ENCODE results near the gene IFRD1.
A peak's percentile ranks its signal among the peaks of the same experiment; 100 is the strongest.

Gene IFRD1

DNA sequence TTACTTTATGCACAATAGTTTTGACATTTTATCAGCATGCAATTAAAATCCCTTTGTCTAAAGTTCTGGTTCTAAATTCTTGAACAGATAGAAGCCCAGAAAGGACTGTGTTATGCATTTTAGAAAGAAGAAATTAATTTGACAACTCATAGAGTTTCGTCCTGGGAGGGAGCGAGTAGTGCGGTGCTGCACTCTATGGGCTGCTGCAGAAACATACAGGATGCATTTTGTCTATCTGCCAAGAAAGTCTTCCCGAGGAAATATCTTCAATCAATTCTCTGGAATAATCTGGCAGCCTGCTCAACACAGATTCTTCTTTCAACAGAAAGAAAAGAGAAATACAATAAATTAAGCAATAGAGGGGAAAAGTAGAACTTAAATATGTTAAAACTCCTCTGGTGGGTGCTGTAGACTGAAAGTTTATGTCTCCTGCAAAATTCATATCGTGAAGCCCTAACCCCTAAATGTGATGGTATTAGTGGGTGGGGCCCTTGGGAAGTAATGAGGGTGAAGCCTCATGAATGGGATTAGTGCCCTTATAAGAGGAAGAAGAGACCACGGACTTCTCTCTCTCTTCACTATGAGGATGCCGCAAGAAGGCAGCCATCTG is 39.0 kb upstream of the IFRD1 start:
- Histone ChIP-seq H3K27ac (no peak overlapping the region), H3K4me1 (no peaks in the 10 kb centered on the region), H3K9me3 (no peaks in the 10 kb centered on the region), H3K27me3 (no peaks in the 10 kb centered on the region), H3K4me3 (no peak overlapping the region), H3K36me3 (no peaks in the 10 kb centered on the region)
- DNase-seq: peak in 1 of 2 donors; percentile 28
- intact Hi-C loops (cut with DNase I; ENCODE audit: low total_unique reads): no loop called here
- TF ChIP-seq, protein P1, sequence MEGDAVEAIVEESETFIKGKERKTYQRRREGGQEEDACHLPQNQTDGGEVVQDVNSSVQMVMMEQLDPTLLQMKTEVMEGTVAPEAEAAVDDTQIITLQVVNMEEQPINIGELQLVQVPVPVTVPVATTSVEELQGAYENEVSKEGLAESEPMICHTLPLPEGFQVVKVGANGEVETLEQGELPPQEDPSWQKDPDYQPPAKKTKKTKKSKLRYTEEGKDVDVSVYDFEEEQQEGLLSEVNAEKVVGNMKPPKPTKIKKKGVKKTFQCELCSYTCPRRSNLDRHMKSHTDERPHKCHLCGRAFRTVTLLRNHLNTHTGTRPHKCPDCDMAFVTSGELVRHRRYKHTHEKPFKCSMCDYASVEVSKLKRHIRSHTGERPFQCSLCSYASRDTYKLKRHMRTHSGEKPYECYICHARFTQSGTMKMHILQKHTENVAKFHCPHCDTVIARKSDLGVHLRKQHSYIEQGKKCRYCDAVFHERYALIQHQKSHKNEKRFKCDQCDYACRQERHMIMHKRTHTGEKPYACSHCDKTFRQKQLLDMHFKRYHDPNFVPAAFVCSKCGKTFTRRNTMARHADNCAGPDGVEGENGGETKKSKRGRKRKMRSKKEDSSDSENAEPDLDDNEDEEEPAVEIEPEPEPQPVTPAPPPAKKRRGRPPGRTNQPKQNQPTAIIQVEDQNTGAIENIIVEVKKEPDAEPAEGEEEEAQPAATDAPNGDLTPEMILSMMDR (IDR thresholded peaks at IDR 0.05): peak in 1 of 2 experiments; percentile 27

DNA sequence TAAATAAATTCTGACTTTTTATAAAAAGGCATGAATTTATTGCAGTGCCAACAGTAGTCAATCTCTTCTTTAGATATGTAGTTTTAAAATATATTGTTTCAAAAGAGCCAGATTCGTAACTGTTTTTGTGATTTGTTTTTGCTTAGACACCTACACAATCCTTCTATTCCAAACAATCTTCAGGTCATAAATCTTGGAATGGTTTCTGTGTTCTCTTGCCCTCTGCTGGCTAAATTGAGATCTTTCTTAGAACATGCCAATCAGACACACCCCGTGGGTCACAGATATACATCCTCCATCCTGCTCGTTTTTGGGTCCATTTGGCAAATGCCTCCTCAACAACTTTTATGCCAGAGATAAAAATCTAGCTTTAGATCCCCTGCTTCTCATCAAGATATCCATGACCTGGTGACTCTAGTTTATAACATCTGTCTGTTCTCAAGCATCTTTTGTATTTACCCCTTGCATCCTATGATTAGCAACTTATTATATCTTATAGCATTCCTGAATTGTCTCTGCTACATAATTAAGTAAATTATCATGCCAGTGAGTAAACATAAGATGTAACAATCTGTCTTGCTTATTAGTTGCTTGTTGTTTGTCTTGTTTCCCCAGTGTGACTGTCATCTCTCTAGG is 35.3 kb upstream of the IFRD1 start:
- no peaks in the 10 kb centered on the region for H3K27me3 ChIP-seq
- no peak for DNase-seq
- intact Hi-C loops (cut with DNase I; ENCODE audit: low total_unique reads): no loop called here
- H3K36me3 ChIP-seq: no peaks in the 10 kb centered on the region
- H3K4me1 ChIP-seq: no peaks in the 10 kb centered on the region
- TF ChIP-seq, protein P1 (IDR thresholded peaks at IDR 0.05): peak; percentile 15 to 43
- no peak overlapping the region for H3K27ac ChIP-seq
- H3K4me3 ChIP-seq: no peak overlapping the region
- H3K9me3 ChIP-seq: peaks cover 0 to 4% (median 0%) of the 10 kb centered on the region in 3 donors

DNA sequence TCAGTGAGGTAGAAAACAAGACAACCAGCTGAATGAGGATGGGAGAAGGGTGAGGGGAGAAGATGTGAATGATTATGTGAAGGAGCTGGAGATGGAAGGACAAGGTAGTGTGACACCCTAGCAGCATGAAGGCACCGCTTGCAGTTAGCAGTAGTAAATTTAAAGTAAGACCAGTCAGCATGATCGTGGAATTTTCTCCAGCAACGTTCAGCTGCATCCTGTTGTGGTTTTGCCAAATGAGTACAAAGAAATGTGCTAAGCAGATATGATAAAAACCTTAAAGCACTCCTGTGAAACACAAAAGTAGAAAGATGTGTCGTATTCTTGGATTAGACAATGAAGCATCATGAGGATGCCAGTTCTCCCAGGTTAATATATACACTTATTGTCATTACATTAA is 34.1 kb upstream of the IFRD1 start:
- DNase-seq: no peak
- intact Hi-C loops (cut with DNase I; ENCODE audit: low total_unique reads): no loop called here
- Histone ChIP-seq H3K4me3 (no peak overlapping the region), H3K36me3 (no peaks in the 10 kb centered on the region), H3K9me3 (peaks cover 0 to 4% (median 0%) of the 10 kb centered on the region in 3 donors), H3K27me3 (no peaks in the 10 kb centered on the region), H3K4me1 (peaks cover 0 to 6% (median 0%) of the 10 kb centered on the region in 4 donors), H3K27ac (no peak overlapping the region)
- TF ChIP-seq, protein P1 (IDR thresholded peaks at IDR 0.05): no peak

DNA sequence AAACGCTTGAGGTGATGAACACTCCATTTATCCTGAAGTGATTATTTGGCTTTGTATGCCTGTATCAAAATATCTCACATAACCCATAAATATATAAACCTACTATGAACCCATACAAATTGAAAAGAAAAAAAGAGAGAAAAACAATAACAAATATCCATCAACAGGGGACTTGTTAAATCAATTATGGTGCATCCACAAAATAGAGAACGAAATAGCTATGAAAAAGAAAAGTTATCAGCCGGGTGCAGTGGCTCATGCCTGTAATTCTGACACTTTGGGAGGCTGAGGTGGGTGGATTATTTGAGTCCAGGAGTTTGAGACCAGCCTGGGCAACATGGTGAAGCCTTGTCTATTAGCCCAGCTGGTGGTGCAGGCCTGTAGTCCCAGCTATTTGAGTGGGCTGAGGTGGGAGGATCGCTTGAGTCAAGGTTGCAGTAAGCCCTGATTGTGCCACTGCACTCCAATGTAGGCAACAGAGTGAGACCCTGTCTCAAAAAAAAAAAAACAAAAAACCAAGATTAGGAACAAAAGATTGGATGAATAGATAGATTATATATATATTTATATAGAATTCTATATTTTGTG is 30.6 kb upstream of the IFRD1 start:
- peaks cover 0 to 4% (median 0%) of the 10 kb centered on the region in 3 donors for H3K9me3 ChIP-seq
- TF ChIP-seq, protein P1 (IDR thresholded peaks at IDR 0.05): no peak
- H3K4me1 ChIP-seq: peaks cover 0 to 27% (median 7%) of the 10 kb centered on the region in 4 donors
- intact Hi-C loops (cut with DNase I; ENCODE audit: low total_unique reads): no loop called here
- no peaks in the 10 kb centered on the region for H3K27me3 ChIP-seq
- no peaks in the 10 kb centered on the region for H3K36me3 ChIP-seq
- H3K4me3 ChIP-seq: no peak overlapping the region
- no peak overlapping the region for H3K27ac ChIP-seq
- no peak for DNase-seq

DNA sequence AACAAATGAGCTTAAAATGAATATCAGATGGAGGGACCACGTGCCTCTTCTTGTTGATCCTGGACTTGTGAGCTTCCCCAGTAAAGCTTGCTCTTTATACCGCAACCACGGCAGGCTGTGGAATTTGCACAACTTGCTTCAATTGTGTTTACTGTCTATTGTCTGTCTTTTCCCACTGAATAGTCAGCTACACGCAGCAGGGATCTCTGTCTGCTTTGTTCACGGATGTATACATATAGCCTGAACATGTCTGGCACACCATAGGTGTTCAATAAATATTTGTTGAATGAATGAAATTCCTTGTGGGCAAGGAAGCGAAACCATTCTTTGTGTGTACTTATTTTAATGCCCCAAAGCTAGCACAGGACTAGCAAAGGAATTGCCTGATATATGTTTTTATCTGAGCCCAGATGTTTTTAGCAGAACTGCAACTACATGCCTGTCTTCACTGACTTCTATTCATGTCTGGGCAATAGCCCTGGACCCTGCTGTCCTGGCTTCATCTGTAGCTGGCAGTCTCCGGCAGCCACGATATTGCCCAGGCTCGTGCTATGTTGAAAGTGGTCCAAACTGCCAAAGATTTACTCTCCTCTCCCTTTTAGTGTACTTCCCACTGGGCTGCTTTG is 29.9 kb upstream of the IFRD1 start:
- H3K4me1 ChIP-seq: peaks cover 0 to 27% (median 7%) of the 10 kb centered on the region in 4 donors
- no peaks in the 10 kb centered on the region for H3K36me3 ChIP-seq
- no peak for DNase-seq
- H3K9me3 ChIP-seq: peaks cover 0 to 4% (median 0%) of the 10 kb centered on the region in 3 donors
- intact Hi-C loops (cut with DNase I; ENCODE audit: low total_unique reads): no loop called here
- TF ChIP-seq, protein P1 (IDR thresholded peaks at IDR 0.05): no peak
- no peak overlapping the region for H3K27ac ChIP-seq
- no peak overlapping the region for H3K4me3 ChIP-seq
- no peaks in the 10 kb centered on the region for H3K27me3 ChIP-seq
